GM21367 (cell line): ENCODE measurements around the gene MCMBP.

ENCODE experiments used
- ATAC-seq: cut with Tn5 transposase; IDR thresholded peaks from one replicate; pipeline ENCODE4 v1.9.1; 2021; ENCODE audit not compliant: unreplicated experiment

The MCMBP gene

GRCh38 chr10:119786117-119786769, 86.4 kb downstream of the MCMBP start:
- no peak for ATAC-seq

GRCh38 chr10:119784340-119785067, 88.1 kb downstream of the MCMBP start:
- ATAC-seq: no peak

- no peak for ATAC-seq
Measured at GRCh38 chr10:119783665-119784027, 89.0 kb downstream of the MCMBP start.

- no peak for ATAC-seq
Measured at GRCh38 chr10:119782981-119783664, 89.5 kb downstream of the MCMBP start.

- no peak for ATAC-seq
Measured at GRCh38 chr10:119781498-119781897, 91.1 kb downstream of the MCMBP start.

GRCh38 chr10:119780879-119781480, 91.7 kb downstream of the MCMBP start:
- no peak for ATAC-seq
